SK-N-SH treated with all-trans-retinoic acid at 6 μM for 48 hours (cell line): ENCODE results near the gene HOXA4.

ENCODE experiments used
- ATAC-seq: fragments of 200-7000 bp; cut with Tn5 transposase; 3 replicates; pipeline ENCODE4 v1.9.1; 2020; ENCODE audit warnings: mild to moderate bottlenecking, moderate library complexity
- BACH2 ChIP-seq: fragments of 250-450 bp; sonication (Bioruptor Pico); IDR thresholded peaks from 2 replicates; pipeline ENCODE4 v1.9.0; 2021; ENCODE audit warnings: mild to moderate bottlenecking, borderline replicate concordance
- CREB5 ChIP-seq: fragments of 250-450 bp; sonication (Bioruptor Pico); IDR thresholded peaks from 2 replicates; pipeline ENCODE4 v1.5.1; 2020; ENCODE audit warnings: low read depth, mild to moderate bottlenecking, moderate library complexity
- CSDC2 ChIP-seq: fragments of 250-450 bp; sonication (Bioruptor Pico); IDR thresholded peaks from 2 replicates; pipeline ENCODE4 v1.5.0; 2020; ENCODE audit warnings: mild to moderate bottlenecking, moderate library complexity
- CSRNP3 ChIP-seq: fragments of 250-450 bp; sonication (Bioruptor Pico); IDR thresholded peaks from 2 replicates; pipeline ENCODE4 v1.5.1; 2021; ENCODE audit warnings: mild to moderate bottlenecking, moderate library complexity
- ESRRG ChIP-seq: fragments of 250-450 bp; sonication (Bioruptor Pico); IDR thresholded peaks from 2 replicates; pipeline ENCODE4 v1.6.1; 2021; ENCODE audit warnings: mild to moderate bottlenecking
- GLIS3 ChIP-seq: fragments of 250-450 bp; sonication (Bioruptor Pico); IDR thresholded peaks from 2 replicates; pipeline ENCODE4 v1.5.0; 2020; ENCODE audit warnings: mild to moderate bottlenecking, moderate library complexity
- ISL1 ChIP-seq: fragments of 250-450 bp; sonication (Bioruptor Pico); IDR thresholded peaks from 2 replicates; pipeline ENCODE4 v2.1.2; 2022; ENCODE audit warnings: mild to moderate bottlenecking, moderate library complexity
- OSR1 ChIP-seq: fragments of 250-450 bp; sonication (Bioruptor Pico); IDR thresholded peaks from 2 replicates; pipeline ENCODE4 v1.8.0; 2022; ENCODE audit warnings: moderate library complexity, mild to moderate bottlenecking, inconsistent platforms
- POU6F1 ChIP-seq: fragments of 250-450 bp; sonication (Bioruptor Pico); IDR thresholded peaks from 2 replicates; pipeline ENCODE4 v1.8.0; 2021; ENCODE audit warnings: low read depth, mild to moderate bottlenecking, moderate library complexity, borderline replicate concordance
- PPARA ChIP-seq: fragments of 250-450 bp; sonication (Bioruptor Pico); IDR thresholded peaks from 2 replicates; pipeline ENCODE4 v1.5.0; 2020; ENCODE audit warnings: mild to moderate bottlenecking, borderline replicate concordance
- RARB ChIP-seq: fragments of 250-450 bp; sonication (Bioruptor Pico); IDR thresholded peaks from 2 replicates; pipeline ENCODE4 v1.8.0; 2021; ENCODE audit warnings: mild to moderate bottlenecking, moderate library complexity
- SNAI2 ChIP-seq: fragments of 250-450 bp; sonication (Bioruptor Pico); IDR thresholded peaks from 2 replicates; pipeline ENCODE4 v1.5.0; 2020; ENCODE audit warnings: mild to moderate bottlenecking, moderate library complexity
- TCF4 ChIP-seq: fragments of 250-450 bp; sonication (Bioruptor Pico); IDR thresholded peaks from 2 replicates; pipeline ENCODE4 v1.8.0; 2021; ENCODE audit warnings: mild to moderate bottlenecking, moderate library complexity, borderline replicate concordance
- TOX ChIP-seq: fragments of 250-450 bp; sonication (Bioruptor Pico); IDR thresholded peaks from 2 replicates; pipeline ENCODE4 v1.8.0; 2021; ENCODE audit warnings: mild to moderate bottlenecking, moderate library complexity, borderline replicate concordance
- ZC3H10 ChIP-seq: fragments of 250-450 bp; sonication (Bioruptor Pico); IDR thresholded peaks from 2 replicates; pipeline ENCODE4 v1.5.1; 2021; ENCODE audit warnings: mild to moderate bottlenecking, moderate library complexity
- ZFP3 ChIP-seq: fragments of 250-450 bp; sonication (Bioruptor Pico); IDR thresholded peaks from 2 replicates; pipeline ENCODE4 v1.5.0; 2020; ENCODE audit warnings: mild to moderate bottlenecking, moderate library complexity
- ZFP30 ChIP-seq: fragments of 450-650 bp; formaldehyde crosslinking; IDR thresholded peaks from 2 replicates; pipeline ENCODE4 v1.5.0; 2022; ENCODE audit warnings: mild to moderate bottlenecking, moderate library complexity
- ZNF565 ChIP-seq: fragments of 450-650 bp; formaldehyde crosslinking; conservative IDR thresholded peaks from 2 replicates; pipeline ENCODE4 v1.5.0; 2020; ENCODE audit warnings: low read depth, mild to moderate bottlenecking, moderate library complexity
- ZNF70 ChIP-seq: fragments of 450-650 bp; formaldehyde crosslinking; IDR thresholded peaks from 2 replicates; pipeline ENCODE4 v1.5.0; 2020; ENCODE audit warnings: mild to moderate bottlenecking, moderate library complexity
- ZNF8 ChIP-seq: fragments of 450-650 bp; formaldehyde crosslinking; IDR thresholded peaks from 2 replicates; pipeline ENCODE4 v1.5.0; 2020; ENCODE audit warnings: mild to moderate bottlenecking, moderate library complexity
- TF ChIP-seq, protein P1 (sequence below): fragments of 250-450 bp; sonication (Bioruptor Pico); IDR thresholded peaks from 2 replicates; pipeline ENCODE4 v1.8.0; 2020; ENCODE audit warnings: mild to moderate bottlenecking, moderate library complexity, borderline replicate concordance
- TF ChIP-seq, protein P2 (sequence below): fragments of 250-450 bp; sonication (Bioruptor Pico); IDR thresholded peaks from 2 replicates; pipeline ENCODE4 v1.5.0; 2020; ENCODE audit warnings: mild to moderate bottlenecking, moderate library complexity

HOXA4 gene

DNA sequence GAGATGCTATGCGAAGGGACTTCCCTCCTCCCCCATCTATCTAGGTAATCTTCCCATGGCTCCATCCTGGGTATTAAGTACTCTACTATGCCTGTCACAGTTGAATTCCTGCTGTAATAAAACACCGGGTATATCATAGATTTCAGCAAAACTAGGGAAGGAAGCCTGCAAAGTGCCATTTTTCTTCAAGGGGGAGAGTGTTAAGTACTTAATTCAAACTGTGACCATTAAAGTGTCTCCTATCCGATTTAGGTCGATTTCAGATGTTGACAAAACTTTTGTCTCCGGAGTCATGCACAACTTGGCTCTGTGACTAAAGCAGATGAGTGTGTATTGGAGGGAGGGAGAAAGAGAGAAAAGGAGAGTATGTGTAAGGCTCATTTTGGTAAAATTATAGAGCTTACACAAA lies 4.6 kb downstream of the HOXA4 start:
- no peak for ATAC-seq
- TF ChIP-seq ZC3H10 = no peak
- no peak for TF ChIP-seq BACH2 (CRISPR knock-in tag)
- TF ChIP-seq TCF4 (CRISPR knock-in tag) = no peak
- TF ChIP-seq POU6F1 = no peak
- no peak for TF ChIP-seq GLIS3 (CRISPR knock-in tag)
- no peak for TF ChIP-seq TOX (CRISPR knock-in tag)
- TF ChIP-seq CSDC2 (CRISPR knock-in tag) = no peak
- TF ChIP-seq OSR1 (CRISPR knock-in tag) = no peak
- TF ChIP-seq PPARA (CRISPR knock-in tag) = no peak
- TF ChIP-seq CREB5 (CRISPR knock-in tag) = no peak
- TF ChIP-seq ZNF565 (CRISPR knock-in tag) = no peak
- TF ChIP-seq CSRNP3 (CRISPR knock-in tag) = no peak
- TF ChIP-seq ESRRG (CRISPR knock-in tag) = no peak
- no peak for TF ChIP-seq SNAI2 (CRISPR knock-in tag)
- TF ChIP-seq ZFP3 (CRISPR knock-in tag) = no peak
- TF ChIP-seq, protein P1, sequence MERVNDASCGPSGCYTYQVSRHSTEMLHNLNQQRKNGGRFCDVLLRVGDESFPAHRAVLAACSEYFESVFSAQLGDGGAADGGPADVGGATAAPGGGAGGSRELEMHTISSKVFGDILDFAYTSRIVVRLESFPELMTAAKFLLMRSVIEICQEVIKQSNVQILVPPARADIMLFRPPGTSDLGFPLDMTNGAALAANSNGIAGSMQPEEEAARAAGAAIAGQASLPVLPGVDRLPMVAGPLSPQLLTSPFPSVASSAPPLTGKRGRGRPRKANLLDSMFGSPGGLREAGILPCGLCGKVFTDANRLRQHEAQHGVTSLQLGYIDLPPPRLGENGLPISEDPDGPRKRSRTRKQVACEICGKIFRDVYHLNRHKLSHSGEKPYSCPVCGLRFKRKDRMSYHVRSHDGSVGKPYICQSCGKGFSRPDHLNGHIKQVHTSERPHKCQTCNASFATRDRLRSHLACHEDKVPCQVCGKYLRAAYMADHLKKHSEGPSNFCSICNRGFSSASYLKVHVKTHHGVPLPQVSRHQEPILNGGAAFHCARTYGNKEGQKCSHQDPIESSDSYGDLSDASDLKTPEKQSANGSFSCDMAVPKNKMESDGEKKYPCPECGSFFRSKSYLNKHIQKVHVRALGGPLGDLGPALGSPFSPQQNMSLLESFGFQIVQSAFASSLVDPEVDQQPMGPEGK (CRISPR knock-in tag) = no peak
- TF ChIP-seq, protein P2, sequence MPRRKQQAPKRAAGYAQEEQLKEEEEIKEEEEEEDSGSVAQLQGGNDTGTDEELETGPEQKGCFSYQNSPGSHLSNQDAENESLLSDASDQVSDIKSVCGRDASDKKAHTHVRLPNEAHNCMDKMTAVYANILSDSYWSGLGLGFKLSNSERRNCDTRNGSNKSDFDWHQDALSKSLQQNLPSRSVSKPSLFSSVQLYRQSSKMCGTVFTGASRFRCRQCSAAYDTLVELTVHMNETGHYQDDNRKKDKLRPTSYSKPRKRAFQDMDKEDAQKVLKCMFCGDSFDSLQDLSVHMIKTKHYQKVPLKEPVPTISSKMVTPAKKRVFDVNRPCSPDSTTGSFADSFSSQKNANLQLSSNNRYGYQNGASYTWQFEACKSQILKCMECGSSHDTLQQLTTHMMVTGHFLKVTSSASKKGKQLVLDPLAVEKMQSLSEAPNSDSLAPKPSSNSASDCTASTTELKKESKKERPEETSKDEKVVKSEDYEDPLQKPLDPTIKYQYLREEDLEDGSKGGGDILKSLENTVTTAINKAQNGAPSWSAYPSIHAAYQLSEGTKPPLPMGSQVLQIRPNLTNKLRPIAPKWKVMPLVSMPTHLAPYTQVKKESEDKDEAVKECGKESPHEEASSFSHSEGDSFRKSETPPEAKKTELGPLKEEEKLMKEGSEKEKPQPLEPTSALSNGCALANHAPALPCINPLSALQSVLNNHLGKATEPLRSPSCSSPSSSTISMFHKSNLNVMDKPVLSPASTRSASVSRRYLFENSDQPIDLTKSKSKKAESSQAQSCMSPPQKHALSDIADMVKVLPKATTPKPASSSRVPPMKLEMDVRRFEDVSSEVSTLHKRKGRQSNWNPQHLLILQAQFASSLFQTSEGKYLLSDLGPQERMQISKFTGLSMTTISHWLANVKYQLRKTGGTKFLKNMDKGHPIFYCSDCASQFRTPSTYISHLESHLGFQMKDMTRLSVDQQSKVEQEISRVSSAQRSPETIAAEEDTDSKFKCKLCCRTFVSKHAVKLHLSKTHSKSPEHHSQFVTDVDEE = no peak
- TF ChIP-seq ZFP30 (CRISPR knock-in tag) = no peak
- no peak for TF ChIP-seq ZNF8
- no peak for TF ChIP-seq ISL1

DNA sequence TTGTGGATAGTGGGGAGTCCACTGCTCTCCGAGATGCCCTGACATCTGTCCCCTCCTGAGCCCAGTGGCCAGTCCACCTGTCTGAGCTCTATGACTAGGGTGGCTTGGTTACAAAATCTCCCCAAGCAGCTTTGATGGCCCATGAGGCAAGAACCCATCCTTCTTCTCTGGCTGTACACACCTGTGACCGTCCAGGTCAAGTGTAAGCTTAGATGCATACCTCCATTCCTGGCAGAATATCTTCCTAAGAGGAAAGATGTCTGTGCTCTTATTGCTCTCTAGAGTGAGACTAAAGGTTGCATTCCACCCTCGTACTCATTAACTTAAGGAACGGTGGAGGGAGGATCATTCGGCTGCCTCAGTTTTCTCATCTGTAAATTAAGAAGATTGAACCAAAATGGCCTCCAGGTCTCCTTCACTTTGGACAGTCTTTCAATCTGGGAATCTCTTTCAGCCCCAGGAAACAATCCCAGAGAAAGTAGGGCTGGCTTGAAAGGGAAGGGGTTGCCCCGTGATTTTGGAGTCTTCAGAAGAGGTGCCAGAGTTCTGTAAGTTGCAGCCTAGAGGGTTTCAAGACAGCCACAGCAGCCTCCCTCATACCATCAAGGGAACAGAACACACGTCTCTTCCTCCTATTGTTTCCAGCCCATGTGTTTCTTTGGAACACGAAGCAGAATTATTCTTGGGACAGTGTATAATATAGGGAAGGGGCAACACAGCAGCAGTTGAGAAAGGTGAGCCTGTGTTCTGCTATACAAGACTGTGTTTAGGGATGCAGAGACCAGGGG lies 5.5 kb downstream of the HOXA4 start:
- no peak for ATAC-seq
- TF ChIP-seq RARB (CRISPR knock-in tag) (no peak), TCF4 (CRISPR knock-in tag) (no peak), CREB5 (CRISPR knock-in tag) (no peak), ISL1 (no peak), ZNF70 (no peak), PPARA (CRISPR knock-in tag) (no peak), OSR1 (CRISPR knock-in tag) (no peak), CSDC2 (CRISPR knock-in tag) (no peak), ZFP3 (CRISPR knock-in tag) (no peak), ZFP30 (CRISPR knock-in tag) (no peak)
- TF ChIP-seq, protein P1 (CRISPR knock-in tag) = no peak
- TF ChIP-seq, all 23 proteins: peak for 0
